Smooth muscle cell (in vitro differentiated cells): ENCODE measurements around the gene COL6A2. TPM values are rescaled to one million over a fixed set of nuclear protein-coding genes. Genes with fewer than 3 reads are reported as not detected.

ENCODE experiments used
- DNase-seq: peaks from one replicate; lab custom pipeline; 2025; ENCODE audit not compliant: unreplicated experiment; lab: John Stamatoyannopoulos, UW
- H2AFZ ChIP-seq: fragments of 200-600 bp; sonication (generic); 2 replicates; pipeline ENCODE4 v1.6.0; 2016; ENCODE audit warnings: antibody characterized with exemption, low read depth, mild to moderate bottlenecking
- H3F3A ChIP-seq: fragments of 200-600 bp; sonication (generic); 2 replicates; pipeline ENCODE4 v1.6.0; 2017; ENCODE audit warnings: antibody characterized with exemption, low read depth
- H3K27ac ChIP-seq: fragments of 200-600 bp; sonication (generic); 2 replicates; pipeline ENCODE4 v1.5.1; 2016; ENCODE audit warnings: low read depth, mild to moderate bottlenecking
- H3K27me3 ChIP-seq: fragments of 200-600 bp; sonication (generic); 2 replicates; pipeline ENCODE4 v1.6.1; 2016; ENCODE audit warnings: low read depth, mild to moderate bottlenecking
- H3K36me3 ChIP-seq: fragments of 200-600 bp; sonication (generic); 2 replicates; pipeline ENCODE4 v1.5.1; 2016; ENCODE audit warnings: low read depth
- H3K4me1 ChIP-seq: fragments of 200-600 bp; sonication (generic); 2 replicates; pipeline ENCODE4 v1.5.1; 2016; ENCODE audit warnings: low read depth
- H3K4me2 ChIP-seq: fragments of 200-600 bp; sonication (generic); 2 replicates; pipeline ENCODE4 v1.6.0; 2016; ENCODE audit warnings: mild to moderate bottlenecking
- H3K4me3 ChIP-seq: fragments of 200-600 bp; sonication (generic); 2 replicates; pipeline ENCODE4 v1.5.1; 2016; ENCODE audit warnings: mild to moderate bottlenecking
- H3K79me2 ChIP-seq: fragments of 200-600 bp; sonication (generic); 2 replicates; pipeline ENCODE4 v1.6.0; 2016; ENCODE audit warnings: low read depth, mild to moderate bottlenecking
- H3K9ac ChIP-seq: fragments of 200-600 bp; sonication (generic); 2 replicates; pipeline ENCODE4 v1.6.0; 2016; ENCODE audit warnings: low read depth
- H3K9me3 ChIP-seq: fragments of 200-600 bp; sonication (generic); replicated peaks from 2 replicates; pipeline ENCODE4 v1.5.1; 2016; ENCODE audit warnings: low read depth
- H4K20me1 ChIP-seq: fragments of 200-600 bp; sonication (generic); 2 replicates; pipeline ENCODE4 v1.6.0; 2016; ENCODE audit warnings: low read depth
- CTCF ChIP-seq: fragments of 200-600 bp; sonication (generic); IDR thresholded peaks from 2 replicates; pipeline ENCODE4 v1.5.1; 2017; ENCODE audit warnings: borderline replicate concordance, mild to moderate bottlenecking, antibody characterized with exemption; ENCODE audit not compliant: insufficient read depth, poor library complexity, severe bottlenecking
- whole genome bisulfite sequencing: methylation state at CpG from one replicate; pipeline ENCODE4 v1.1.7; 2016; ENCODE audit warnings: low lambda C conversion rate; 5-methylcytosine and 5-hydroxymethylcytosine counted together
- polyA plus RNA-seq: library from polyadenylated mRNA; unstranded; fragments of >200 nt; fragmentation: Nextera tagmentation; extraction: Ambion mirVana; gene quantifications from 2 replicates; pipeline ENCODE4 v1.2.1, GENCODE V29; 2016
- total RNA-seq: library from RNA; depleted of rRNA; stranded (reverse); fragments of >200 nt; gene quantifications from 2 replicates; pipeline ENCODE4 v1.2.3, GENCODE V29; 2014

The COL6A2 gene
- total and polyA plus RNA-seq, 2 experiments from 2014 or later, result 1,570 to 4,089 TPM

GRCh38 chr21:46122758-46123683, 25.1 kb downstream of the COL6A2 start:
- no peak for DNase-seq
- Histone ChIP-seq H4K20me1 (peaks cover 100% of the 10 kb centered on the region), H3K4me3 (no peak overlapping the region), H3K27ac (peak overlapping the region; percentile 54), H3K9ac (no peak overlapping the region), H3K4me2 (no peak overlapping the region), H3K27me3 (no peaks in the 10 kb centered on the region), H3K9me3 (no peaks in the 10 kb centered on the region), H3K79me2 (peaks cover 32% of the 10 kb centered on the region), H3F3A (peaks cover 81% of the 10 kb centered on the region), H3K4me1 (no peaks in the 10 kb centered on the region), H3K36me3 (no peaks in the 10 kb centered on the region), H2AFZ (no peak overlapping the region)
- no peak for TF ChIP-seq CTCF
- 94% methylated on average over 8 of the region's 12 CpGs for WGBS

GRCh38 chr21:46124083-46124925, 26.4 kb downstream of the COL6A2 start:
- no peak overlapping the region for H3K4me2 ChIP-seq
- H4K20me1 ChIP-seq, result peaks cover 100% of the 10 kb centered on the region
- peak overlapping the region; percentile 42 for H3K27ac ChIP-seq
- TF ChIP-seq CTCF, result no peak
- H3K9me3 ChIP-seq, result no peaks in the 10 kb centered on the region
- no peak overlapping the region for H2AFZ ChIP-seq
- no peak for DNase-seq
- no peak overlapping the region for H3K9ac ChIP-seq
- no peaks in the 10 kb centered on the region for H3K36me3 ChIP-seq
- WGBS, result 96% methylated on average over 12 of the region's 16 CpGs
- H3K27me3 ChIP-seq, result no peaks in the 10 kb centered on the region
- peaks cover 84% of the 10 kb centered on the region for H3F3A ChIP-seq
- H3K79me2 ChIP-seq, result peaks cover 19% of the 10 kb centered on the region
- H3K4me3 ChIP-seq, result no peak overlapping the region
- no peaks in the 10 kb centered on the region for H3K4me1 ChIP-seq

GRCh38 chr21:46124926-46125845, 27.3 kb downstream of the COL6A2 start:
- Histone ChIP-seq H3K27me3 (no peaks in the 10 kb centered on the region), H3K79me2 (peaks cover 19% of the 10 kb centered on the region), H2AFZ (no peak overlapping the region), H3K36me3 (no peaks in the 10 kb centered on the region), H3F3A (peaks cover 89% of the 10 kb centered on the region), H3K4me1 (no peaks in the 10 kb centered on the region), H3K9me3 (no peaks in the 10 kb centered on the region), H3K9ac (no peak overlapping the region), H3K4me3 (no peak overlapping the region), H3K4me2 (no peak overlapping the region), H4K20me1 (peaks cover 100% of the 10 kb centered on the region), H3K27ac (peak overlapping the region; percentile 42)
- TF ChIP-seq CTCF, result no peak
- no peak for DNase-seq
- WGBS, result 93% methylated on average over 43 of the region's 49 CpGs
